Activated CD4-positive, alpha-beta T cell treated with anti-CD3 and anti-CD28 coated beads for 48 hours (primary cell): ENCODE data around the gene SLC35F2.
A peak's percentile ranks its signal among the peaks of the same experiment; 100 is the strongest.
"Not testable (repeated sequence)": the region's sequence is repeated elsewhere in the genome, so short reads cannot be mapped to it uniquely, and the experiment has no call there.

ENCODE experiments used
- DNase-seq: peaks from one replicate; pipeline ENCODE4 v3.0.0-alpha.2; 2020

SLC35F2 gene

DNA sequence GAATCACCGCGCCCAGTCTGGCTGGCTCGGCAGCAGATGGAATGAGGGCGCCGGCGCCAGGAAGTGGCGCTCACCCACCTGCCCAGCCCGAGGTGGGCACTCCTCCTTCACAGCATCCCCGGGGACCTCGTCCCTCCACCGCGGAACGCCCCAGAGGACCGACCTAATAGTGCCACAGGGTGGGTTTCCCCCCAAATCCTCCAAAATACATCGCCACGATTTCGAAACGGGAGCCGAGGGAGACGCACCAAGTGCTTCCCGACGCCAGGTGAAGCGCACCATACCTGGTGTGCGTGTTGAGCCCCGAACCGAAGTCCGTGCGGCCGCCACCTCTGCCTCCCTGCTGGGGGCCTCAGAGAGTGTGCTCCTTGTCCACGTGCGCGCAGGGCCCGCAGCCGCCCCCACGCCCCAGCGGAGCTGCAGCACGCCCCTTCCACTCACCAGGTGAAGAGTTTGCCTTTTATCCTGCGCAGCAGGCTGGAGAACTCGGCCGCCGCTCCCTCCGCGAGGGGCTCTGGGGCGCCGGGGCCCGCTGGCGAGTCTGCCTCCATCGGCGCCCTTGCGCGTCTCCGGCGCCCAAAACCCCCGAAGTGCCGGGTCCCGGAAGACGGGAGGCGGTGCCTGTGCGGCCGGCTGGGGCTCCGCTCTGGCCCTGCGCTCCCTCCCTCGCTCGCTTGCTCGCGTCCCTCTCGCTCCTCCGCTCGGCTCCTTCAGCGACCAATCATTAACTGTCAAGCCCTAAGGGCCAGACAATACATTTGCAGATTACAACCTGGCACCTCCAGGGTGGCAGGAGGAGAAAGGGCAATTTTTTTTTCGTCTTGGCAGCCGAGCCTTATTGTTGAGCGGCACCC is at the start of gene SLC35F2:
SLC35F2 (minus strand) TSS at position 571 of the 854 bp plus-strand sequence; CDS start at position 551, 20 bp downstream.
- peak; percentile 82 for DNase-seq

- no peak for DNase-seq
Observed at GRCh38 chr11:107908211-107908610, 49.6 kb upstream of the SLC35F2 start.

GRCh38 chr11:107898270-107898669 is 39.7 kb upstream of the SLC35F2 start:
- no peak for DNase-seq

GRCh38 chr11:107882095-107882820 is 23.7 kb upstream of the SLC35F2 start:
- no peak for DNase-seq

DNA sequence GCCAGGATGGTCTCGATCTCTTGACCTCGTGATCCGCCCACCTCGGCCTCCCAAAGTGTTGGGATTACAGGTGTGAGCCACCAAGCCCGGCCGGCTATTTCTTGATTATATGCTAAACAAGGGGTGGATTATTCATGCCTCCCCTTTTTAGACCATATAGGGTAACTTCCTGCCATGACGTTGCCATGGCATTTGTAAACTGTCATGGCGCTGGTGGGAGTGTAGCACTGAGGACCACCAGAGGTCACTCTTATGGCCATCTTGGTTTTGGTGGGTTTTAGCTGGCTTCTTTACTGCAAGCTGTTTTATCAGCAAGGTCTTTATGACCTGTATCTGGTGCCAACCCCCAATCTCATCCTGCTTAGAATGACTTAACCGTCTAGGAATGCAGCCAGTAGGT is 22.9 kb upstream of the SLC35F2 start:
- not testable (repeated sequence) for DNase-seq

- no peak for DNase-seq
Observed at GRCh38 chr11:107876141-107876540, 17.6 kb upstream of the SLC35F2 start.

DNA sequence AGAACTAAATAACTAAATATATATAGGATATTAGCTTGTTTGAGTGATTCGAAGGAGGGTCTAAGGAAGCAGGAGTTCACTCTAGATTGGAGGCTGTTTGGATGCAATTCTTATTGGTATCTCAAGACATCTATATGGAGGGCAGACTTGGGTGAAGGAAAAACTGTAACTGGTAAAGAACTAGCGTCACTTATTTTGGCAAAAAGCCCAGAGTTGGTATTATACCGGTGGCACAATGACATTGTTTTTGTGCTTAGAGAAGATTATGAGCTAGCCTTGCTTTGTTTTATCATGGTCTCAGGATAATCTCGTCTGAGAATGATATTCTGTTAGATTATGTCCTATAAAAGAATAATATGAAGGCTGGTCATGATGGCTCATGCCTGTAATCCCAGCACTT is 6.0 kb upstream of the SLC35F2 start:
- DNase-seq = no peak

DNA sequence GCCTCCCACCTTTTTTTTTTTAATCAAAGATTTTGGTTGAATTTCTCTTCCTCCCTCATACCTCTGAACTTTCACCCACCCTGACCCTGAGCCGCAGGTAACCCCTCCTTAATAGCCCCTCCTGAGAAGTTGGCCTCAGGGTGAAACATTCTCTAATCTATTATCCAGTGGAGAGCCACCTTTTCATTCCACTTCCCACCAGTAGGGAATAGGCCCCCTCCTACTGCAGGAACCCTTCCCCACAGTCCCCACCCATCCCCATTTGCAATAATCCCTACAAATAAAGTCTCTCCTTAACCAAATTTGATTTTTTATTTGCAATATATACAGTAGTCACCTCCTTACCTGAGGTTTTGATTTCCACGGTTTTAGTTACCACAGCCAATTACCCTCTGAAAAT is 2.1 kb upstream of the SLC35F2 start:
- no peak for DNase-seq

DNA sequence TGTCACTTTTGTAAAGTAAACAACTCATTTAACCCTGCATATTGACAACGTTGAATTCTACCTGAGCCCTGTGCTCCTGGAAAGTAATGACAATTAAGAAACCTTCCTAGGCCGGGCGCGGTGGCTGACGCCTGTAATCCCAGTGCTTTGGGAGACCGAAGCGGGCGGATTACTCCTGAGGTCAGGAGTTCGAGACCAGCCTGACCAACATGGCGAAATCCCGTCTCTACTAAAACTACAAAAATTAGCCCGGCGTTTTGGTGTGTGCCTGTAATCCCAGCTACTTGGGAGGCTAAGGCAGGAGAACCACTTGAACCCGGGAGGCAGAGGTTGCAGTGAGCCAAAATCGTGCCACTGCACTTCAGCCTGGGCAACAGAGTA is 1.6 kb upstream of the SLC35F2 start:
- not testable (repeated sequence) for DNase-seq

- peak; percentile 53 for DNase-seq
Observed at GRCh38 chr11:107859459-107860239, 1.1 kb upstream of the SLC35F2 start.

GRCh38 chr11:107857550-107858216 is 904 bp downstream of the SLC35F2 start:
- no peak for DNase-seq

DNA sequence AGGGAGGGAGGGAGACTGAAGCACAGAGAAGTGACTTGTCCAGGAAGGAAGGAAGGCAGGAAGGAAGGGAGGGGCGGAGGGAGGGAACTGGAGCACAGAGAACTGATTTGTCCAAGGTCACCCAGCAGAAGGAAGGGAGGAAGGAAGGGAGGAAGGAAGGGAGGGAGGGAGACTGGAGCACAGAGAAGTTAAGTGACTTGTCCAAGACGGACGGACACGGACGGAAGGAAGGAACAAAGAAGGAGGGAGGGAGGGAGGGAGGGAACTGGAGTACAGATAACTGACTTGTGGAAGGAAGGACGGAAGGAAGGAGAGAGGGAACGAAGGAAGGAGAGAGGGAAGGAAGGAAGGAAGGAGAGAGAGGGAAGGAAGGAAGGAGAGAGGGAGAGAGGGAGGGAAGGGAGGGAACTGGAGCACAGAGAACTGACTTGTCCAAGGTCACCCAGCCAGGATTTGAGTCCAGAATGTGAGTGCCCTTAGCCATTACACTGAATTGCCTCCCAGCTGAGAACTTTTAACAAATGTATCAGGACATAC is 1.5 kb downstream of the SLC35F2 start:
- DNase-seq = no peak

DNA sequence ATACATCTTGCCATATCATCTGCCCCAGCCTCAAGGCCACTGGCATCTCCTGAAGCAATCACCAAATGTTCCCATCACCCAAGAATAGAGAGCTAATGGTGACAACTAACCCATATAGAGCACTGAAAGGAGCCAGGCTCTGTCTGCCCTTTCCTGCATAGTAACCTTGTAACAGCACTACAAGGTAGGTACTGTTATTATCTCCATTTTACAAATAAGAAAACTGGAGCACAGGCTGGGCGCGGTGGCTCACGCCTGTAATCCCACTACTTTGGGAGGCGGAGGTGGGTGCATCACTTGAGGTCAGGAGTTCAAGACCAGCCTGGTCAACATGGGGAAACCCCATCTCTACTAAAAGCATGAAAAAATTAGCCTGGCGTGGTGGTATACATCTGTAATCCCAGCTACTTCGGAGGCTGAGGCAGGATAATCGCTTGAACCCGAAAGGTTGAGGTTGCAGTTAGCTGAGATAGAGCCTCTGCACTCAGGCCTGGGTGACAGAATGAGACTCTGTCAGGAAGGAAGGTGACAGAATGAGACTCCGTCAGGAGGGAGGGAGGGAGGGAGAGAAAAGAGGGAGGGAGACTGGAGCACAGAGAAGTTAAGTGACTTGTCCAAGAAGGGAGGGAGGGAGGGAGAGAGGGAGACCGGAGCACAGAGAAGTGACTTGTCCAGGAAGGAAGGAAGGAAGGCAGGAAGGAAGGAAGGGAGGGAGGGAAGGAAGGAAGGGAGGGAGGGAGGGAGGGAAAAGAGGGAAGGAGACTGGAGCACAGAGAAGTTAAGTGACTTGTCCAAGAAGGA is 2.2 kb downstream of the SLC35F2 start:
- DNase-seq = no peak

GRCh38 chr11:107853070-107853469 is 5.5 kb downstream of the SLC35F2 start:
- DNase-seq = no peak

GRCh38 chr11:107851704-107852310 is 6.8 kb downstream of the SLC35F2 start:
- no peak for DNase-seq

- DNase-seq = no peak
Observed at GRCh38 chr11:107849790-107850189, 8.8 kb downstream of the SLC35F2 start.

- DNase-seq = no peak
Observed at GRCh38 chr11:107848345-107848744, 10.2 kb downstream of the SLC35F2 start.

DNA sequence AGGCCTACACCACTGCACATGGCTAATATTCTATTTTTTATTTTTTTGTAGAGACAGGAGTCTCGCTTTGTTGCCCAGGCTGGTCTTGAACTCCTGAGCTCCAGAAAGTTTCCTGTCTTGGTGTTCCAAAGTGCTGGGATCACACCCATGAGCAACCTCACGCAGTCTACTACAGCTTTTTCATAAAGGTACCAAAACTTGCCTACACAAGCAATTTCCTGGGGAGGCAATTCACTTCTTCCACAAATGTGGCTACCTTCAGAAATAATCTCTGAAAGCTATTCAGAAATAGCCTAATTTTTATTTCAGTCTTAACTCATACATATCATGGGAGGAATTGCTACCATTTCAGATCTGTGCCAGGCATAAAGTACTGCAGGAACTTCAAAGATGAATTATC is 11.4 kb downstream of the SLC35F2 start:
- no peak for DNase-seq

DNA sequence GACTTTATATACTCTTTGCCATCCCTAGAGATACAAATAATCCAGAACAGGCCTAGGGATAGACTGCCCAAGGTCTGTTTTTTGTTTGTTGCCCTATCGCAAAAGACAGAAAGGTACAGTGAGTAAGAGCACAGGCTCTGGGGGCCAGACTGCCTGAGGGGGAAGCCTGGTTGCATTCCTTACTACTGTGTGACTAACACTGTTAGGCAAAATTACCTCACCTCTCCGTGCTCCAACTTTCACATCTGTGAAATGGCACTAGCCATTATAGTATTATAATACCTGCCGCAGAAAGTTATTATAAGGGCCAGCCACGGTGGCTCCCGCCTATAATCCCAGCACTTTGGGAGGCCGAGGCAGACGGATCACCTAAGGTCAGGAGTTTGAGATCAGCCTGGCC is 14.5 kb downstream of the SLC35F2 start:
- no peak for DNase-seq

- no peak for DNase-seq
Observed at GRCh38 chr11:107842412-107843100, 16.0 kb downstream of the SLC35F2 start.

DNA sequence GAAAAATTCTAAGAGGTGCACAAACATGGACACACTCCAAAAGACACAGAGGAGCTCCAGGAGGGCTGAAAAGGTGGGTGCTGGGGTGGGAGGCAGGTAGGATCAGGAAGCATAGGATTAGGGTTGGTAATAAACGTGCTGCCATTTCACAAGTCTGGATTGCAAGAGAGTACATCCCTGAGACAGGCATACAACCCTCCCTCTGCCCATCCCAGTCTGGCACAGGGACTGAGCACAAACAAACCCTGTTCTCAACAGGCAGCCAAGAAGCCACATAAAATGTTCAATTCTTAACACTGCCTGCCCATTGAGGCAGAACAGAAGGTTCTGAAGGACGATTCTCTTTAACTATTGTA is 18.5 kb downstream of the SLC35F2 start:
- no peak for DNase-seq
